Endothelial cell of umbilical vein (primary cell): Measurements from ENCODE around the gene PRKG1. TPM values are rescaled to one million over a fixed set of nuclear protein-coding genes. Genes with fewer than 3 reads are reported as not detected.

Source experiments
- BruUV-seq: library from RNA; stranded (reverse); fragments of 400-500 nt; replicated peaks from 2 replicates; lab custom pipeline; 2021; lab: Mats Ljungman, UMichigan
- CTCF ChIA-PET: fragments of 300-600, 350-600 bp; sonication (Branson Sonifier 250); formaldehyde crosslinking; loops from one replicate; lab custom pipeline; 2021; ENCODE audit warnings: antibody characterized with exemption, inconsistent platforms; lab: Charles Lee
- POLR2A ChIA-PET: fragments of 300-600, 350-600 bp; sonication (Branson Sonifier 250); formaldehyde crosslinking; loops from one replicate; lab custom pipeline; 2021; ENCODE audit warnings: antibody characterized with exemption, inconsistent platforms; lab: Charles Lee
- DNase-seq: peaks from one replicate; pipeline ENCODE4 v3.0.0-alpha.2; 2011; ENCODE audit warnings: low read depth, low spot score
- FAIRE-seq: peaks from 2 replicates; lab custom pipeline; 2011; peaks lifted over from hg19 to GRCh38; lab: Jason Lieb, UNC
- H2AFZ ChIP-seq: 2 replicates; pipeline ENCODE4 v1.6.0; 2012; ENCODE audit warnings: low read depth, low read length, control low read depth, inconsistent platforms
- H3K27ac ChIP-seq: 2 replicates; pipeline ENCODE4 v1.5.1; 2011; ENCODE audit warnings: low read depth, mild to moderate bottlenecking, control low read depth, low read length, moderate library complexity; ENCODE audit not compliant: insufficient read depth
- H3K27me3 ChIP-seq, 2 experiments: 2 replicates each; pipeline versions ENCODE4 v1.6.0 to v1.6.1; 2011; ENCODE audit warnings: low read length in 2 of 2, mixed read lengths in 1 of 2; ENCODE audit not compliant: control insufficient read depth in 2 of 2, insufficient read depth in 2 of 2
- H3K36me3 ChIP-seq, 2 experiments: 2 replicates in 1 of 2; 3 replicates in 1 of 2; pipeline ENCODE4 v1.5.1; 2011; ENCODE audit warnings: low read length in 2 of 2, mild to moderate bottlenecking in 1 of 2, moderate library complexity in 1 of 2; ENCODE audit not compliant: control insufficient read depth in 2 of 2, insufficient read depth in 2 of 2; ENCODE audit errors: extremely low read depth in 1 of 2
- H3K4me1 ChIP-seq: 3 replicates; pipeline ENCODE4 v1.5.1; 2011; ENCODE audit warnings: mild to moderate bottlenecking, low read length; ENCODE audit not compliant: control insufficient read depth, insufficient read depth; ENCODE audit errors: extremely low read depth
- H3K4me2 ChIP-seq: 2 replicates; pipeline ENCODE4 v1.6.1; 2011; ENCODE audit warnings: low read length, control low read depth, mixed read lengths; ENCODE audit not compliant: insufficient read depth
- H3K4me3 ChIP-seq, 3 experiments: fragments of 200-600 bp in 1 of 3; sonication (generic), shearing (Covaris generic) in 1 of 3; replicated peaks in 1 of 3; 2 replicates each; pipeline ENCODE4 v1.5.1; 2011 to 2016; ENCODE audit warnings: control low read depth in 3 of 3, low read length in 3 of 3, mild to moderate bottlenecking in 2 of 3, inconsistent platforms in 1 of 3, low read depth in 1 of 3, moderate library complexity in 1 of 3; ENCODE audit not compliant: insufficient read depth in 1 of 3
- H3K79me2 ChIP-seq: 2 replicates; pipeline ENCODE4 v1.6.0; 2012; ENCODE audit warnings: low read length, inconsistent platforms; ENCODE audit not compliant: control insufficient read depth, insufficient read depth
- H3K9ac ChIP-seq: replicated peaks from 2 replicates; pipeline ENCODE3; 2011; ENCODE audit warnings: low read length, control low read depth; ENCODE audit not compliant: insufficient read depth; ENCODE audit errors: extremely low read depth
- H3K9me1 ChIP-seq: replicated peaks from 3 replicates; pipeline ENCODE4 v1.6.0; 2011; ENCODE audit warnings: mild to moderate bottlenecking, low read length; ENCODE audit not compliant: control insufficient read depth, insufficient read depth; ENCODE audit errors: extremely low read depth
- H3K9me3 ChIP-seq: replicated peaks from 2 replicates; pipeline ENCODE4 v1.5.1; 2012; ENCODE audit warnings: low read length, inconsistent platforms; ENCODE audit not compliant: control insufficient read depth, insufficient read depth
- H4K20me1 ChIP-seq: replicated peaks from 2 replicates; pipeline ENCODE3; 2011; ENCODE audit warnings: mild to moderate bottlenecking, low read length; ENCODE audit not compliant: control insufficient read depth, insufficient read depth; ENCODE audit errors: extremely low read depth
- CTCF ChIP-seq, 2 donors: IDR thresholded peaks; 1 replicate in 1 of 2; 2 replicates in 1 of 2; pipeline ENCODE4 v1.5.1; 2011; ENCODE audit warnings: low read length in 2 of 2, mild to moderate bottlenecking in 2 of 2, moderate library complexity in 2 of 2, control low read depth in 1 of 2, inconsistent platforms in 1 of 2, low read depth in 1 of 2; ENCODE audit not compliant: insufficient read depth in 1 of 2; ENCODE audit errors: extremely low read depth in 1 of 2
- EZH2 ChIP-seq: IDR thresholded peaks from 2 replicates; pipeline ENCODE4 v1.6.1; 2012; ENCODE audit warnings: borderline replicate concordance, low read depth, mild to moderate bottlenecking, moderate library complexity, low read length, inconsistent platforms; ENCODE audit not compliant: severe bottlenecking
- FOS ChIP-seq: IDR thresholded peaks from 2 replicates; pipeline ENCODE4 v1.6.1; 2011; ENCODE audit warnings: mild to moderate bottlenecking, low read length, moderate library complexity, borderline replicate concordance; ENCODE audit not compliant: insufficient read depth
- GATA2 ChIP-seq: IDR thresholded peaks from 2 replicates; pipeline ENCODE4 v1.7.0; 2011; ENCODE audit warnings: low read depth, mild to moderate bottlenecking, moderate library complexity, mixed read lengths, low read length; ENCODE audit not compliant: insufficient read length, insufficient read depth
- JUN ChIP-seq: IDR thresholded peaks from 2 replicates; pipeline ENCODE4 v1.6.1; 2011; ENCODE audit warnings: borderline replicate concordance, low read depth; ENCODE audit not compliant: insufficient read length, insufficient read depth
- MAX ChIP-seq: IDR thresholded peaks from 2 replicates; pipeline ENCODE4 v1.6.1; 2011; ENCODE audit not compliant: insufficient read depth, insufficient read length
- MYC ChIP-seq: IDR thresholded peaks from one replicate; pipeline ENCODE4 v1.6.1; 2011; ENCODE audit warnings: mild to moderate bottlenecking, low read depth, low read length
- POLR2A ChIP-seq: IDR thresholded peaks from 2 replicates; pipeline ENCODE4 v1.6.1; 2012; ENCODE audit warnings: low read depth, mild to moderate bottlenecking, control low read depth, low read length
- POLR2AphosphoS5 ChIP-seq: IDR thresholded peaks from 2 replicates; pipeline ENCODE4 v1.6.1; 2012; ENCODE audit warnings: low read depth, mild to moderate bottlenecking, control low read depth, low read length, moderate library complexity; ENCODE audit not compliant: insufficient read depth
- dilution Hi-C: fragments of 300-500 bp; cut with MboI; formaldehyde crosslinking; loops from one replicate; pipeline ENCODE4 v1.15.0; 2019; ENCODE audit warnings: low sequenced_read_pairs; ENCODE audit not compliant: extremely low pct_ligation_motif_present
- intact Hi-C: fragments of 100-400 bp; cut with micrococcal nuclease; formaldehyde crosslinking; loops from one replicate; pipeline ENCODE4 v1.10.0; 2022
- polyA plus RNA-seq, 4 experiments: library from polyadenylated mRNA; depleted of rRNA in 3 of 4; stranded (reverse) in 3 of 4; unstranded in 1 of 4; fragments of >200 nt; gene quantifications; 2 replicates each; pipeline versions ENCODE4 v1.2.1 to v1.2.3, GENCODE V29; 2011 to 2012; ENCODE audit warnings: missing spikeins in 1 of 4
- total RNA-seq: library from RNA; stranded (reverse); gene quantifications from 2 replicates; pipeline ENCODE4 v1.2.3, GENCODE V29; 2021

The PRKG1 gene
- total and polyA plus RNA-seq, 2 donors (not counting 3 experiments of a cell fraction or from before 2014, with no cell fraction given) = 0.01 to 0.18 TPM

DNA sequence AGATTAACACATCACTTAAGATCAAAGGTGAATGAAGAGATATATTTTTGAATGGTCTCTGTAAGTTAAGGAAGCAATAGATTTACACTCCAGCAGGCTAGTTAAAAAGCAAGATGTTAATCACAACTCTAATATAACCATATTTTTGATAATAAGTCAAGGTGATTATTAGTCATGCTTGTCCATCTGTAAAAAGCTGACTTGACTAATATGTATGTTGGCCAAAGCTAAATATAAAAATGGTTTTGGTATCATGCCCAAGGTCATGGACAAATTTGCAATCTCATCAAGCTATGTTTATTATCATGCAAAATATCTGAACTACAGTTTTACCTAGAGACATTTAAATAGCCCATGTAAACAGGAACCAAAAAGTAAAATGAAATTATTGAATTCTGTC lies 727.7 kb downstream of the PRKG1 start:
- Histone ChIP-seq H3K36me3 (no peaks in the 10 kb centered on the region), H3K9ac (no peak overlapping the region), H3K4me1 (no peaks in the 10 kb centered on the region), H3K79me2 (no peaks in the 10 kb centered on the region), H4K20me1 (no peaks in the 10 kb centered on the region), H3K9me1 (no peaks in the 10 kb centered on the region), H3K9me3 (no peaks in the 10 kb centered on the region), H2AFZ (no peak overlapping the region), H3K27me3 (no peaks in the 10 kb centered on the region), H3K27ac (no peak overlapping the region), H3K4me3 (no peak overlapping the region), H3K4me2 (no peak overlapping the region)
- ChIA-PET POLR2A (no interaction called here), CTCF (interaction anchor here (1.5 kb wide), 2 partner anchors 8 to 24 kb away, joined by 3 read pairs; no protein-coding TSS in a partner anchor)
- no peak for DNase-seq
- intact Hi-C loops = no loop called here
- TF ChIP-seq EZH2 (no peak), FOS (no peak), CTCF (IDR thresholded peaks at IDR 0.05; ENCODE audit: extremely low read depth in 1 of 2, insufficient read depth in 1 of 2, low read depth in 1 of 2, low read length in 2 of 2) (no peak), POLR2A (no peak), MYC (no peak), POLR2AphosphoS5 (no peak), MAX (no peak), JUN (no peak), GATA2 (no peak)
- no peak for FAIRE-seq
- BruUV-seq = no TSS peak
- dilution Hi-C loops = no loop called here
